ENCODE data around the gene STK32C. TPM values are rescaled to one million over a fixed set of nuclear protein-coding genes. Genes with fewer than 3 reads are reported as not detected.
A peak's percentile ranks its signal among the peaks of the same experiment; 100 is the strongest.
"Not testable (repeated sequence)": the region's sequence is repeated elsewhere in the genome, so short reads cannot be mapped to it uniquely, and the experiment has no call there.

STK32C gene
- total RNA-seq, 1 donor from 2014 or later: 14.6 TPM

DNA sequence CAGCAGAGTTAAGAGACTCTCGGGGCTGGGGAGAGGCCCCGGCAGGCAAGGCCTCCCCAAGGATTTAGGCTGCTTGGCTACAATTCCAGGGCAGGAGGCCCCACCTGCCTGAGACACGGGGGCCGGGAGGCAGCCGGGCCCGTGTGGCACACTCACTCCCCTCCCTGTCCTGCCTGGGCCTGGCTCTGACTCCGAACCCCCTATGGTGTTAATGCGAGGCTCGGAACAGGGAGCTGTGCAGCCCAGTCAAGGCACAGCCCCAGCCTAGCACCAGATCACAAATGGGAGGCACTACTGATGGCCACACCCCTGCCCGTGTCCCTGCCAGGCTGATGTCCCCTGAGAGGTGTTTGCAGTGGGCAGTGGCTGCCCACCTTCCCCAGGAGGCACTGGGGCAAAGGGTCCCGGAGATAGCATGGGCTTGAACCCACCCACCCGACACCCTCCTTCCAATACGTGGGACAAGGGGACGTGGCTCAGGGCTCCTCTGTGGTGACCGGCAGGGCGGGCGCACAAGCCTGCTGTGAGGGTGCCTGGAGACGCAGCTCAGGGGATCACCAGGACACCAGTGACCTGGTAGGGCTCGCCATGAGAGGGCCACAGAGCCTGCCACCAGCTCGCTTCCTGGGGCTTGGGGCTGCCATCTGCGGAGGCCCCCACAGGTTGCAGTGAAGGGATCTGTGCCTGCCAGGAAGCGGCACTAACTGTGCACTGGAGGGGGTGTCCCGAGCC, 84.0 kb downstream of the STK32C start:
- peak overlapping the region; percentile 55 for H3K27ac Mint-ChIP-seq
- no peaks in the 10 kb centered on the region for H3K9me3 Mint-ChIP-seq
- H3K36me3 Mint-ChIP-seq (ENCODE audit: low read depth): no peaks in the 10 kb centered on the region
- H3K4me3 Mint-ChIP-seq: no peak overlapping the region
- DNase-seq (ENCODE audit: low spot score): no peak
- H3K4me1 Mint-ChIP-seq (ENCODE audit: low read depth): no peaks in the 10 kb centered on the region
- intact Hi-C loops (cut with micrococcal nuclease): loop anchor here (1.0 to 5.0 kb wide), 3 partner anchors 109 to 414 kb away; partner anchors contain the start of gene LRRC27
- no peaks in the 10 kb centered on the region for H3K27me3 Mint-ChIP-seq (ENCODE audit: insufficient read depth)

DNA sequence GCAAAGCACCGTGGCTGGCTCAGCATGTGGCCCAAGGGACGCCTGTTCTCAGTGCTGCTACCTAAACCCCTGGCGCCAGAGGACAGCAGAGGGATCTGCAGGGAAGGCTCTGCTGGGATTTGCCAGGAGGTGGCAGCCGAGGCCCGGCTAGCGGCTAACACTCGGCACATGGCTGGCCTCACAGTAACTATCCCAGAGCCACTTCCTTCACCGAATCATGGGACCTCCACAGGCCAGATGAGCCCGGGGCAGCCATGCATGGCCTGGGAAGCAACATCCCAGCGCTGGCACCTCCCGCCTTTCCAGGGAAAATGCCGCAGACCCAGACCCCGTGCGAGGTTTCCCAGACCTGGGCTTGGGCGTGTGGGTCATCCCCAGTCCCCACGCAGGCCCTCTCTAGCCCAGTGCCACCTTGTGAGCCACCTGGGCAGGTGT, 84.6 kb downstream of the STK32C start:
- no peak overlapping the region for H3K4me3 Mint-ChIP-seq
- H3K9me3 Mint-ChIP-seq: no peaks in the 10 kb centered on the region

DNA sequence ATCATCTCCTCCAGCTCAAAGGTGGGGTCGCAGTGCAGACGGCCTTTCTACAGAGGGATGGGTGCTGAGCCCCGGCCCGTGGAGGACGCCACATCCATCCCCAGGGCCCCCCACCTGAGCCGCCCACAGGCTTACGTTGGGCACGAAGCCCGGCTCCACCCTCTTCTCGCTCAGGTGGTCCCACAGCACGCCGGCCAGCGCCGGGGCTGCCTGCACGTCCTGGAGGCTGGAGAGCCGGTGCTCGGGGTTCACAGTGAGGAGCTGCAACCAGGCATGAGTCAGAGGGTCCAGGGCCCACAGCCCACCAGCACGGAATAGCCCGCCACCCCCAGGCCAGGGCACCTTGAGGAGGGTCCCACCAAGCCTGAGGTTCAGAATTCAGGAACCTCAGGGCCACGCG, 85.0 kb downstream of the STK32C start:
- H3K4me1 Mint-ChIP-seq (ENCODE audit: low read depth): no peaks in the 10 kb centered on the region
- H3K4me3 Mint-ChIP-seq: no peak overlapping the region
- intact Hi-C loops (cut with micrococcal nuclease): loop anchor here (1.0 to 5.0 kb wide), 3 partner anchors 110 to 415 kb away; partner anchors contain the start of gene LRRC27
- peaks cover under 1% of the 10 kb centered on the region for H3K9me3 Mint-ChIP-seq
- no peak for DNase-seq (ENCODE audit: low spot score)
- no peaks in the 10 kb centered on the region for H3K27me3 Mint-ChIP-seq (ENCODE audit: insufficient read depth)
- no peak overlapping the region for H3K27ac Mint-ChIP-seq
- no peaks in the 10 kb centered on the region for H3K36me3 Mint-ChIP-seq (ENCODE audit: low read depth)

More for the DNA sequence above, 84.6 kb downstream of the STK32C start:
- H3K27me3 Mint-ChIP-seq (ENCODE audit: insufficient read depth): no peaks in the 10 kb centered on the region
- no peaks in the 10 kb centered on the region for H3K36me3 Mint-ChIP-seq (ENCODE audit: low read depth)
- intact Hi-C loops (cut with micrococcal nuclease): loop anchor here (1.0 to 5.0 kb wide), 3 partner anchors 109 to 414 kb away; partner anchors contain the start of gene LRRC27
- H3K4me1 Mint-ChIP-seq (ENCODE audit: low read depth): no peaks in the 10 kb centered on the region
- peak; percentile 64 for DNase-seq (ENCODE audit: low spot score)
- H3K27ac Mint-ChIP-seq: no peak overlapping the region

DNA sequence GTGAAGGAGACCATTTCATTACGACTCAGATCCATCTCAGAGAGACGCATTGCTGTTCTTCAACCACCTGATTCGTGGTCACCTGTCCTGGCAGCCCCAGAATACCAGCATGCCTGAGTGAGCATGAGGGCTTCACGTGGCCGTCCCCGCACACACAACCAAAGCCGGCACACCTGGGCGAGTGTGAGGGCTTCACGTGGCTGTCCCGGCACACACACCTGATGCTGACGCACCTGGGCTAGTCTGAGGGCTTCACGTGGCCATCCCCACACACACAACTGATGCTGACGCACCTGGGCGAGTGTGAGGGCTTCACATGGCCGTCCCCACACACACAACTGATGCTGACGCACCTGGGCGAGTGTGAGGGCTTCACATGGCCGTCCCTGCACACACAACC, 86.8 kb downstream of the STK32C start:
- H3K9me3 Mint-ChIP-seq; H3K27me3 Mint-ChIP-seq (ENCODE audit: insufficient read depth); H3K27ac Mint-ChIP-seq; H3K36me3 Mint-ChIP-seq (ENCODE audit: low read depth); DNase-seq (ENCODE audit: low spot score); H3K4me1 Mint-ChIP-seq (ENCODE audit: low read depth); H3K4me3 Mint-ChIP-seq: not testable (repeated sequence)
- intact Hi-C loops (cut with micrococcal nuclease): loop anchor here (5.0 kb wide), 1 partner anchor 416 kb away; no protein-coding TSS in a partner anchor

DNA sequence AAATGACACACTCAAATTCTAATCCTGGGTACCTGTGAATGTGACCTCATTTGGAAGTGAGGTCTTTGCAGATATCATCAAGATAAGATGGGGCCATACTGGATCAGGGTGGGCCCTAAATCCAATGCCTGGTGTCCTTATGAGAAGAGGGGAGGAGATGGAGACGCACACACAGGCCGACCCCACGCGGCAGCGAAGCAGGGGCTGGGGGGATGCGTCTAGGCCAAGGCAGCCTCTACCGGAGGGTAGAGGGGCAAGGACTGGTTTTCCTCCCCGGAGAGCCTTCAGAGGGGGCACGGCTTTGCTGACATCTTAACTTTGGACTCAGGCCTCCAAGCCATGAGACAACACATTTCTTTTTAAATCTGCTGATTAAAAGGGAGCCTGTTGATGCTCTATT, 87.7 kb downstream of the STK32C start:
- Mint-ChIP-seq H3K4me1 (ENCODE audit: low read depth) (no peaks in the 10 kb centered on the region), H3K36me3 (ENCODE audit: low read depth) (no peaks in the 10 kb centered on the region), H3K27ac (no peak overlapping the region), H3K4me3 (no peak overlapping the region), H3K27me3 (ENCODE audit: insufficient read depth) (no peaks in the 10 kb centered on the region), H3K9me3 (peaks cover 15% of the 10 kb centered on the region)
- no peak for DNase-seq (ENCODE audit: low spot score)
- intact Hi-C loops (cut with micrococcal nuclease): loop anchor here (5.0 kb wide), 1 partner anchor 417 kb away; no protein-coding TSS in a partner anchor

DNA sequence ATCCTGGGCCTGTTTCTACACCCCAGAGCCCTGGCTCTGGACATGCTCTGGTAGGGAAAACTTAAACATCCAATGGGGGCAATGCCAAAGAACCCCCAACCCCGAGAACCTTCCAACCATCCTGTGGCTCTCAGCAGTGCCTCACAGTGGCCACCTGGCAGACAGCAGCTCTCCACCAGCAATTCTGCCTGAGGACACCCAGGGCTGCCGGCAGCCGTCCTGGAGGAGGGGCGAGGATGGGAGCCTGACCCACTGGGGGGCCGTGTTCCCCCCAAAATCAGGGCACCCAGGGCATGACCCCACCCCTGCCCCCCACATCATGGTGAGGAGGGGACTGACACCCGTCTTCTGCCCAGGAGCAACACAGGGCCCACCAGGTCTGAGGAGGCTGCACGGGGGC, 88.3 kb downstream of the STK32C start:
- intact Hi-C loops (cut with micrococcal nuclease): no loop called here
- Mint-ChIP-seq H3K4me3 (no peak overlapping the region), H3K4me1 (ENCODE audit: low read depth) (no peaks in the 10 kb centered on the region), H3K9me3 (peaks cover 19% of the 10 kb centered on the region), H3K36me3 (ENCODE audit: low read depth) (no peaks in the 10 kb centered on the region), H3K27me3 (ENCODE audit: insufficient read depth) (no peaks in the 10 kb centered on the region), H3K27ac (no peak overlapping the region)
- DNase-seq (ENCODE audit: low spot score): no peak

DNA sequence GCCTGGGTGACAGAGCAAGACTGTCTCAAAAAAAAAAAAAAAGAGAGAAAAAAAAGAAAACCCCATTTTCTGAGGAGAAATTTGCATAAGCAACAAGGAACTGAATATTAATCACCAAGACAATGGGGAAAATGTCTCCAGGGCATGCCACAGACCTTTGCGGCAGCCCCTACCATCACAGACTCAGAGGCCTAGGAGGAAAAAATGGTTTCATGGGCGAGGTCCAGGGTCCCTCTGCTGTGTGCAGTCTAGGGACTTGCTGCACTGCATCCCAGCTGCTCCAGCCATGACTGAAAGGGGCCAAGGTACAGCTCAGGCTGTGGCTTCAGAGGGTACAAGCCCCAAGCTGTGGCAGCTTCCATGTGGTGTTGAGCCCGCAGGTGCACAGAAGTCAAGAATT, 91.3 kb downstream of the STK32C start:
- H3K4me3 Mint-ChIP-seq; H3K36me3 Mint-ChIP-seq (ENCODE audit: low read depth); H3K27ac Mint-ChIP-seq; intact Hi-C loops (cut with micrococcal nuclease); DNase-seq (ENCODE audit: low spot score); H3K4me1 Mint-ChIP-seq (ENCODE audit: low read depth); H3K27me3 Mint-ChIP-seq (ENCODE audit: insufficient read depth): not testable (repeated sequence)
- peaks cover 28% of the 10 kb centered on the region for H3K9me3 Mint-ChIP-seq

DNA sequence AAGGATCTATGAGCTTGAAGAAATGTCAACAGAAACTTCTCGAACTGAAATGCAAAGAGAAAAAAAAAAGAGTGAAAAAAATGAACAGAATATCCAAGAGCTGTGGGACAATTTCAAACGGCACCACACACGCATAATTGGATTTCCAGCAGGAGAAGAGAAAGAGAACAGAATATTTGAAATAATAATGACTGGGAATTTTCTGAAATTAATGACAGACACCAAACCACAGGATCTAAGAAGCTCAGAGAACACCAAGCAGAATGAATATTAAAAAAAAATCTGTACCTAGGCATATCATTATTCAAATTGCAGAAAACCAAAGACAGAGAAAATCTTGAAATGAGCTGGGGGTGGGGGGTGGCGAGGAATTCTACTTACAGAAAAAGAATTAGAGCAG, 93.8 kb downstream of the STK32C start:
- no peak overlapping the region for H3K4me3 Mint-ChIP-seq
- intact Hi-C loops (cut with micrococcal nuclease): no loop called here
- peaks cover 28% of the 10 kb centered on the region for H3K9me3 Mint-ChIP-seq
- H3K36me3 Mint-ChIP-seq (ENCODE audit: low read depth): no peaks in the 10 kb centered on the region
- H3K4me1 Mint-ChIP-seq (ENCODE audit: low read depth): no peaks in the 10 kb centered on the region
- H3K27ac Mint-ChIP-seq: no peak overlapping the region
- no peak for DNase-seq (ENCODE audit: low spot score)
- peaks cover 3% of the 10 kb centered on the region for H3K27me3 Mint-ChIP-seq (ENCODE audit: insufficient read depth)

DNA sequence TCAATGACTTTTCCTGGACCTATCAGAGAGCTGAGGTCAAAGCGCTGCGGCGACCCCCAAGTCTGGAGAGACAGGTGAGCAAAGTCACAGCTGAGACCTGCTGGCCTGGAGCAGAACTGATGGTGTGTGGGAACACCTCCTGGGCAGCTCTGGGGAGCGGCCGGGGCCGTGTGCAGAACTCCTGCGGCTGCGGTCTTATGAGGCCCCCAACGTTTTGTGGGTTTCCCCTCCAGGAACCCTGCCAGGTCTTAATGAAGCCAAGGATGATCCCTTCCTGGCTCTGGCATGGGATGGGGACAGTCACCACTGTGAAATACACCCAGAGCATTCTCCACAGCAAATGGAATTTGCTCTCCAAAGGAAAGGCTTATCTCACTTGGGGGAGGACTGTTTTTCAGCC, 94.9 kb downstream of the STK32C start:
- no peak overlapping the region for H3K4me3 Mint-ChIP-seq
- peaks cover 28% of the 10 kb centered on the region for H3K9me3 Mint-ChIP-seq
- no peaks in the 10 kb centered on the region for H3K36me3 Mint-ChIP-seq (ENCODE audit: low read depth)
- H3K27ac Mint-ChIP-seq: no peak overlapping the region
- no peak for DNase-seq (ENCODE audit: low spot score)
- no peaks in the 10 kb centered on the region for H3K4me1 Mint-ChIP-seq (ENCODE audit: low read depth)
- peaks cover 3% of the 10 kb centered on the region for H3K27me3 Mint-ChIP-seq (ENCODE audit: insufficient read depth)
- intact Hi-C loops (cut with micrococcal nuclease): no loop called here

DNA sequence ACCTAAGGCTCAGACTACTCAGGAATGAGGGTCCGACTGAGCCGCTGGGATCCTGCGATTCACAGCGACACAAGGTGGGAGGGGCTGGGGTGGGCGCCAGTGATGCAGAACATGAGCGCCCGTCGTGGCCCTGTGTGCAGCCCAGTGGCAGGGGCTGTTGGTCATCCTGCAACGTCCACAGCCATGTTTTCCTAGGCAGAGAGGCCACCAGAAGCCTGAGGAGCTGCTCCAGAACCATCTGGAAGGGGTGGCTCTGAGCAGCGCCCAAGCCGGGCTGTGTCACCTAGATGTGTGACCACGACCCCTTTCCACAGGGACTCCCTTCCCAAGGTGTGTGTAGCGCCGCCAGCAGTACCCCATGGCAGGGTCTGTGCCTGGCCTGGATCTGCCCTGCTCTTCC, 96.5 kb downstream of the STK32C start:
- intact Hi-C loops (cut with micrococcal nuclease): no loop called here
- Mint-ChIP-seq H3K9me3 (peaks cover 21% of the 10 kb centered on the region), H3K36me3 (ENCODE audit: low read depth) (no peaks in the 10 kb centered on the region), H3K4me3 (no peak overlapping the region), H3K27me3 (ENCODE audit: insufficient read depth) (peaks cover 3% of the 10 kb centered on the region), H3K4me1 (ENCODE audit: low read depth) (no peaks in the 10 kb centered on the region), H3K27ac (no peak overlapping the region)
- DNase-seq (ENCODE audit: low spot score): no peak

DNA sequence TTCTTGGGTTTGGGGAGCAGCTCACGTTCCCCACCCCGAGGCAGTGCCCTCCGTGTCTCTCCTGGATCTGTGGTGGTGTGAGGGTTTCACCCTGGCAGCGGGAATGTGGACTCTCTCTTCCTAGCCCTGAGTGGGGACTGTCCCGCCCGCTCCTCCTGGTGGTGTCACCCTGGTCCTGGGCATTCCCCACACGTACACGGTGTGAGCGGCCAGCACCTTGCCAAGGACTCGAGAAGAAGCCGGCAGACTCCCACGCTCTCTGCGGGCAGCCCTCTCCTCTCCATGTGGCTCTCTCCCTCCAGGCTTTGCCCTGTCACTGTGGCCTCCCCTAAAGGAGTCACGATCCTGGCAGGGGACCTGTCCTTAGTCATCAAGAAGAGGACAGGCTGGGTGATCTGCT, 97.0 kb downstream of the STK32C start:
- intact Hi-C loops (cut with micrococcal nuclease): no loop called here
- H3K4me3 Mint-ChIP-seq: no peak overlapping the region
- peaks cover 3% of the 10 kb centered on the region for H3K27me3 Mint-ChIP-seq (ENCODE audit: insufficient read depth)
- no peaks in the 10 kb centered on the region for H3K4me1 Mint-ChIP-seq (ENCODE audit: low read depth)
- no peaks in the 10 kb centered on the region for H3K36me3 Mint-ChIP-seq (ENCODE audit: low read depth)
- no peak overlapping the region for H3K27ac Mint-ChIP-seq
- DNase-seq (ENCODE audit: low spot score): no peak
- peaks cover 21% of the 10 kb centered on the region for H3K9me3 Mint-ChIP-seq

DNA sequence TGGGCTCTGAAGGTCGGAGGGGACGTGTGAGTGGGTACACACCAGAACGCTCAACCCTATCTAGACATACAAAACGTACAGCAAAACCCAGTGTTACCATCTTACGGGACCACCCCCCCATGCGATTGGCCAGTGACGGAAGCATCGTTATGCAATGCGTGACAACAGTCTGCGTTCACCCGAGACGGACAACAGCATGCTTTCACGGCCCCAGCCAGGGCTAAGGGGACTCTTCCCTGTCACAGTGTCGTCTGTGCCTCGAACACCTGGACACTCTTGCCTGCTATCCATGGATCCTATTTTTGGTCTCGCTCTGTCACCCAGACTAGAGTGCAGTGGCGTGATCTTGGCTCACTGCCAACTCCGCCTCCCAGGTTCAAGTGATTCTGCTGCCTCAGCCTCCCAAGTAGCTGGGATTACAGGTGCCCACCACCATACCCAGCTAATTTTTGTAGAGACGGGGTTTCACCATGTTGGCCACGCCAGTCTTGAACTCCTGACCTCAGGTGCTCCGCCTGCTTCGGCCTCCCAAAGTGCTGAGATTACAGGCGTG, 97.7 kb downstream of the STK32C start:
- H3K4me1 Mint-ChIP-seq (ENCODE audit: low read depth): no peaks in the 10 kb centered on the region
- DNase-seq (ENCODE audit: low spot score): no peak
- peaks cover 14% of the 10 kb centered on the region for H3K9me3 Mint-ChIP-seq
- peaks cover 3% of the 10 kb centered on the region for H3K27me3 Mint-ChIP-seq (ENCODE audit: insufficient read depth)
- H3K4me3 Mint-ChIP-seq: no peak overlapping the region
- H3K36me3 Mint-ChIP-seq (ENCODE audit: low read depth): no peaks in the 10 kb centered on the region
- no peak overlapping the region for H3K27ac Mint-ChIP-seq
- intact Hi-C loops (cut with micrococcal nuclease): no loop called here

DNA sequence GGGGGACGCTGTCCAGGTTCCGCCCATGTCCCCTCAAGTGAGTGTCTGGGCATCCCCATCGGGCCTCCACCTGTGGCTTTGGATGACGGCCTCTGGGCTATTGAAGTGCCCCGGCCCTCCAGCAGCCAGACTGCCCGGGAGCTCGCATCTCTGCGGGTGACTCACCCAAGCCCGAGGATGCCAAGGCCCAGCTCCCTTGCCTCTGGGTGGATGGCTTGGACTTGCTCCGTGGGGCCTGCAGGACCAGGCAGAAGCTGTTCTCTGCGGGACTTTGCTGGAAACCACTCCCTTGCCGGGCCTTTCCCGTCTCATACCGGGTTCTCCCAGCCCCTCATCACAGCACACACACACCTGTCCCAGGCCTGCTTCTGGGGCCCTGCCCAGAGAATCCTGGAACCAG, 98.6 kb downstream of the STK32C start:
- no peak overlapping the region for H3K4me3 Mint-ChIP-seq
- intact Hi-C loops (cut with micrococcal nuclease): no loop called here

More for the DNA sequence above, 98.6 kb downstream of the STK32C start:
- Mint-ChIP-seq H3K9me3 (peaks cover 7% of the 10 kb centered on the region), H3K4me1 (ENCODE audit: low read depth) (no peaks in the 10 kb centered on the region), H3K36me3 (ENCODE audit: low read depth) (no peaks in the 10 kb centered on the region), H3K27me3 (ENCODE audit: insufficient read depth) (peaks cover 3% of the 10 kb centered on the region), H3K27ac (no peak overlapping the region)
- DNase-seq (ENCODE audit: low spot score): no peak

Measured in activated T-helper 1 cell treated with anti-CD3 and anti-CD28 coated beads, Interleukin-12 subunit alpha, Interleukin-12 subunit beta, Interleukin-2, Interleukin-4 antibody, amounts not matched to agents 30 ng/mL and 10 ng/mL and 1 ng/mL, durations not matched to agents 14 hours and 24 hours and 36 hours (primary cell).